Esophagus muscularis mucosa (tissue), 4 donors: ENCODE data around the gene LTBP3. TPM values are rescaled to one million over a fixed set of nuclear protein-coding genes. Genes with fewer than 3 reads are reported as not detected.

ENCODE experiments used
- DNase-seq: peaks from one replicate; pipeline ENCODE4 v3.0.0-alpha.2; 2017; ENCODE audit errors: extremely low spot score
- H3K27ac ChIP-seq, 4 donors: fragments of 200-600 bp; sonication (generic); replicated peaks in 1 of 4; 1 replicate in 3 of 4; 2 replicates in 1 of 4; pipeline ENCODE4 v1.5.1; 2016 to 2019; ENCODE audit warnings: mild to moderate bottlenecking in 1 of 4
- H3K27me3 ChIP-seq, 4 donors: fragments of 200-600 bp; sonication (generic); one replicate each; pipeline versions ENCODE4 v1.5.1 to v1.6.0; 2016 to 2019
- H3K36me3 ChIP-seq, 4 donors: fragments of 200-600 bp; sonication (generic); one replicate each; pipeline ENCODE4 v1.5.1; 2016 to 2019
- H3K4me1 ChIP-seq, 4 donors: fragments of 200-600 bp; sonication (generic); one replicate each; pipeline ENCODE4 v1.5.1; 2016 to 2019
- H3K4me3 ChIP-seq, 4 donors: fragments of 200-600 bp; sonication (generic); 1 replicate in 2 of 4; 2 replicates in 2 of 4; pipeline ENCODE4 v1.5.1; 2016 to 2019; ENCODE audit warnings: mild to moderate bottlenecking in 4 of 4, moderate library complexity in 1 of 4
- H3K9me3 ChIP-seq, 4 donors: fragments of 200-600 bp; sonication (generic); 1 replicate in 3 of 4; 2 replicates in 1 of 4; pipeline ENCODE4 v1.5.1; 2016 to 2019
- CTCF ChIP-seq, 3 experiments: fragments of 200-600 bp in 2 of 3; fragments of 450-650 bp in 1 of 3; sonication (generic) in 2 of 3; IDR thresholded peaks; one replicate each; pipeline ENCODE4 v1.5.1; 2017 to 2019; ENCODE audit warnings: antibody characterized with exemption in 3 of 3, mild to moderate bottlenecking in 2 of 3, moderate library complexity in 1 of 3
- EP300 ChIP-seq: sonication (generic); formaldehyde crosslinking; IDR thresholded peaks from one replicate; pipeline ENCODE4 v1.6.1; 2017; ENCODE audit warnings: antibody characterized with exemption
- POLR2A ChIP-seq: fragments of 450-650 bp; IDR thresholded peaks from one replicate; pipeline ENCODE4 v1.6.1; 2017; ENCODE audit warnings: antibody characterized with exemption, moderate library complexity, mild to moderate bottlenecking, low read depth
- POLR2AphosphoS5 ChIP-seq, 2 donors: sonication (generic); formaldehyde crosslinking; IDR thresholded peaks; one replicate each; pipeline ENCODE4 v1.6.1; 2017; ENCODE audit warnings: antibody characterized with exemption in 2 of 2
- WGBS: methylation state at CpG from one replicate; pipeline ENCODE4 v1.1.5; 2018; 5-methylcytosine and 5-hydroxymethylcytosine counted together
- intact Hi-C: fragments of 100-400 bp; cut with DNase I; formaldehyde crosslinking; loops from one replicate; pipeline ENCODE4 v1.15.1; 2023
- total RNA-seq, 4 donors: library from RNA; depleted of rRNA; stranded (reverse); fragments of >200 nt; gene quantifications; one replicate each; pipeline versions ENCODE4 v1.1.0 to v1.2.1, GENCODE V29; 2016

The LTBP3 gene
- total RNA-seq, 4 donors from 2014 or later: 107 to 208 (median 137) TPM

GRCh38 chr11:65581928-65582327 lies 23.8 kb upstream of the LTBP3 start:
- H3K4me1 ChIP-seq: peaks cover 36 to 85% (median 69%) of the 10 kb centered on the region in 4 donors
- no peak for TF ChIP-seq POLR2AphosphoS5 (IDR thresholded peaks at IDR 0.05)
- no peak for TF ChIP-seq EP300
- no peak for TF ChIP-seq POLR2A
- no peak for TF ChIP-seq CTCF (IDR thresholded peaks at IDR 0.05)
- H3K4me3 ChIP-seq: no peak overlapping the region
- H3K27me3 ChIP-seq: no peaks in the 10 kb centered on the region
- no peak for DNase-seq
- H3K36me3 ChIP-seq: peaks cover 47 to 86% (median 79%) of the 10 kb centered on the region in 4 donors
- intact Hi-C loops: no loop called here
- no peaks in the 10 kb centered on the region for H3K9me3 ChIP-seq
- peak overlapping the region; percentile 68 to 96 (median 79) for H3K27ac ChIP-seq
- WGBS: 85% methylated on average over 3 of the region's 3 CpGs

GRCh38 chr11:65580756-65581155 lies 22.6 kb upstream of the LTBP3 start:
- H3K9me3 ChIP-seq: no peaks in the 10 kb centered on the region
- no peak overlapping the region for H3K4me3 ChIP-seq
- WGBS: 89% methylated on average over 7 of the region's 8 CpGs
- intact Hi-C loops: no loop called here
- H3K4me1 ChIP-seq: peaks cover 30 to 82% (median 64%) of the 10 kb centered on the region in 4 donors
- no peaks in the 10 kb centered on the region for H3K27me3 ChIP-seq
- DNase-seq: no peak
- peaks cover 46 to 78% (median 71%) of the 10 kb centered on the region in 4 donors for H3K36me3 ChIP-seq
- TF ChIP-seq POLR2A: no peak
- no peak for TF ChIP-seq POLR2AphosphoS5 (IDR thresholded peaks at IDR 0.05)
- no peak for TF ChIP-seq EP300
- TF ChIP-seq CTCF (IDR thresholded peaks at IDR 0.05): no peak
- peak overlapping the region; percentile 68 to 96 (median 79) for H3K27ac ChIP-seq

- Histone ChIP-seq H3K4me1 (peaks cover 30 to 81% (median 64%) of the 10 kb centered on the region in 4 donors), H3K9me3 (no peaks in the 10 kb centered on the region), H3K27ac (peak overlapping the region; percentile 68 to 96 (median 79)), H3K4me3 (no peak overlapping the region), H3K36me3 (peaks cover 40 to 73% (median 66%) of the 10 kb centered on the region in 4 donors), H3K27me3 (no peaks in the 10 kb centered on the region)
- no peak for TF ChIP-seq POLR2AphosphoS5 (IDR thresholded peaks at IDR 0.05)
- no peak for TF ChIP-seq CTCF (IDR thresholded peaks at IDR 0.05)
- TF ChIP-seq EP300: no peak
- TF ChIP-seq POLR2A: no peak
- no peak for DNase-seq
- intact Hi-C loops: no loop called here
- 85% methylated on average over 4 of the region's 19 CpGs for WGBS
Measured at GRCh38 chr11:65580031-65580692, 22.0 kb upstream of the LTBP3 start.

GRCh38 chr11:65579291-65579690 lies 21.1 kb upstream of the LTBP3 start:
- Histone ChIP-seq H3K4me3 (no peak overlapping the region), H3K27me3 (no peaks in the 10 kb centered on the region), H3K36me3 (peaks cover 33 to 64% (median 59%) of the 10 kb centered on the region in 4 donors), H3K27ac (peak overlapping the region; percentile 95 to 99 (median 96)), H3K4me1 (peaks cover 35 to 81% (median 63%) of the 10 kb centered on the region in 4 donors), H3K9me3 (no peaks in the 10 kb centered on the region)
- TF ChIP-seq POLR2A (no peak), CTCF (IDR thresholded peaks at IDR 0.05) (no peak), EP300 (no peak), POLR2AphosphoS5 (IDR thresholded peaks at IDR 0.05) (no peak)
- no peak for DNase-seq
- intact Hi-C loops: no loop called here
- 80% methylated on average over 3 of the region's 4 CpGs for WGBS

- Histone ChIP-seq H3K36me3 (peaks cover 27 to 58% (median 52%) of the 10 kb centered on the region in 4 donors), H3K4me3 (no peak overlapping the region), H3K27ac (peak overlapping the region; percentile 95 to 99 (median 96)), H3K9me3 (no peaks in the 10 kb centered on the region), H3K4me1 (peaks cover 38 to 81% (median 61%) of the 10 kb centered on the region in 4 donors), H3K27me3 (no peaks in the 10 kb centered on the region)
- TF ChIP-seq POLR2AphosphoS5 (IDR thresholded peaks at IDR 0.05): no peak
- TF ChIP-seq EP300: no peak
- no peak for TF ChIP-seq POLR2A
- no peak for TF ChIP-seq CTCF (IDR thresholded peaks at IDR 0.05)
- WGBS: 58% methylated on average over 3 of the region's 3 CpGs
- intact Hi-C loops: no loop called here
- DNase-seq: no peak
Measured at GRCh38 chr11:65578667-65579066, 20.5 kb upstream of the LTBP3 start.
